HCT116 (cell line): ENCODE measurements around the gene CSNK1G1. TPM values are rescaled to one million over a fixed set of nuclear protein-coding genes. Genes with fewer than 3 reads are reported as not detected.

Experiments used
- ATAC-seq: fragments of 200-7000 bp; cut with Tn5 transposase; 2 replicates; pipeline ENCODE4 v1.9.1; 2020; ENCODE audit warnings: mild to moderate bottlenecking, moderate library complexity
- BruUV-seq: library from RNA; stranded (reverse); fragments of 400-500 nt; replicated peaks from 2 replicates; lab custom pipeline; 2021; lab: Mats Ljungman, UMichigan
- CTCF ChIA-PET: fragments of 300-600 bp; sonication (Branson Sonifier 250); formaldehyde crosslinking; loops from one replicate; lab custom pipeline; 2021; ENCODE audit warnings: antibody characterized with exemption; lab: Charles Lee
- POLR2A ChIA-PET: fragments of 300-600, 350-600 bp; sonication (Branson Sonifier 250); formaldehyde crosslinking; loops from one replicate; lab custom pipeline; 2021; ENCODE audit warnings: antibody characterized with exemption; lab: Charles Lee
- RAD21 ChIA-PET, 2 experiments: fragments of 300-600 bp; sonication (Branson Sonifier 250); formaldehyde crosslinking; loops; one replicate each; lab custom pipeline; 2023; ENCODE audit warnings: low total read pairs in 2 of 2; ENCODE audit not compliant: uncharacterized antibody in 2 of 2, unreplicated experiment in 2 of 2, low non-redundant PET in 1 of 2; lab: Charles Lee
- DNase-seq: peaks from one replicate; pipeline ENCODE4 v3.0.0-alpha.2; 2010; ENCODE audit warnings: low read depth, low spot score
- H2AFZ ChIP-seq: fragments of 200-600 bp; shearing (Covaris generic), sonication (generic); 2 replicates; pipeline ENCODE4 v1.6.1; 2017; ENCODE audit warnings: low read depth, mixed run types, mixed read lengths, antibody characterized with exemption, low read length; ENCODE audit not compliant: poor library complexity, severe bottlenecking
- H3K27ac ChIP-seq: 2 replicates; pipeline ENCODE4 v1.5.1; 2012; ENCODE audit warnings: low read depth, low read length
- H3K27me3 ChIP-seq: fragments of 200-600 bp; sonication (generic); 2 replicates; pipeline ENCODE4 v1.6.1; 2016; ENCODE audit warnings: mixed run types, low read length, mixed read lengths; ENCODE audit not compliant: insufficient read depth
- H3K36me3 ChIP-seq, 2 experiments: fragments of 200-500 bp in 1 of 2; fragments of 200-600 bp in 1 of 2; sonication (Bioruptor generic) in 1 of 2; sonication (generic) in 1 of 2; 2 replicates each; pipeline versions ENCODE4 v1.5.1 to v1.6.1; 2014 to 2016; ENCODE audit warnings: low read length in 2 of 2, inconsistent platforms in 1 of 2, mixed read lengths in 1 of 2, mixed run types in 1 of 2; ENCODE audit not compliant: insufficient read depth in 2 of 2, control insufficient read depth in 1 of 2
- H3K4me1 ChIP-seq, 2 experiments: fragments of 200-600 bp in 1 of 2; sonication (generic) in 1 of 2; 2 replicates each; pipeline versions ENCODE4 v1.5.1 to v1.6.1; 2012 to 2017; ENCODE audit warnings: low read length in 2 of 2, inconsistent platforms in 1 of 2, mild to moderate bottlenecking in 1 of 2, mixed read lengths in 1 of 2, mixed run types in 1 of 2, moderate library complexity in 1 of 2; ENCODE audit not compliant: insufficient read depth in 2 of 2, control insufficient read depth in 1 of 2
- H3K4me2 ChIP-seq: fragments of 200-600 bp; sonication (generic); 2 replicates; pipeline ENCODE4 v1.6.1; 2017; ENCODE audit warnings: mixed run types, low read length, mixed read lengths
- H3K4me3 ChIP-seq, 2 experiments: fragments of 200-600 bp in 1 of 2; sonication (generic) in 1 of 2; replicated peaks in 1 of 2; 2 replicates each; pipeline ENCODE4 v1.5.1; 2011 to 2016; ENCODE audit warnings: low read length in 2 of 2, control low read depth in 1 of 2, low read depth in 1 of 2, mild to moderate bottlenecking in 1 of 2, mixed read lengths in 1 of 2, mixed run types in 1 of 2
- H3K79me2 ChIP-seq: fragments of 200-600 bp; sonication (generic); 2 replicates; pipeline ENCODE4 v1.6.1; 2017; ENCODE audit warnings: mild to moderate bottlenecking, mixed run types, low read length, moderate library complexity, mixed read lengths; ENCODE audit not compliant: insufficient read depth
- H3K9ac ChIP-seq: fragments of 200-600 bp; sonication (generic); 2 replicates; pipeline ENCODE4 v1.6.1; 2016; ENCODE audit warnings: low read length, mixed read lengths
- H3K9me2 ChIP-seq: fragments of 200-600 bp; sonication (generic), shearing (Covaris generic); 2 replicates; pipeline ENCODE4 v1.6.1; 2017; ENCODE audit warnings: mixed run types, mild to moderate bottlenecking, moderate library complexity; ENCODE audit not compliant: insufficient read depth
- H3K9me3 ChIP-seq, 2 experiments: fragments of 200-500 bp in 1 of 2; fragments of 200-600 bp in 1 of 2; sonication (Bioruptor generic) in 1 of 2; sonication (generic) in 1 of 2; 2 replicates each; pipeline ENCODE4 v1.6.1; 2014 to 2017; ENCODE audit warnings: low read length in 2 of 2, mixed read lengths in 2 of 2, inconsistent platforms in 1 of 2, low read depth in 1 of 2, mild to moderate bottlenecking in 1 of 2, mixed run types in 1 of 2, moderate library complexity in 1 of 2; ENCODE audit not compliant: control insufficient read depth in 1 of 2, insufficient read depth in 1 of 2
- H4K20me1 ChIP-seq: fragments of 200-600 bp; sonication (generic), shearing (Covaris generic); 2 replicates; pipeline ENCODE4 v1.6.1; 2017; ENCODE audit warnings: mixed run types, mild to moderate bottlenecking, moderate library complexity; ENCODE audit not compliant: insufficient read depth
- ATF3 ChIP-seq: IDR thresholded peaks from 2 replicates; pipeline ENCODE4 v1.6.1; 2012
- CBX3 ChIP-seq: IDR thresholded peaks from 2 replicates; pipeline ENCODE4 v1.6.1; 2012; ENCODE audit warnings: low read depth
- CEBPB ChIP-seq: IDR thresholded peaks from 2 replicates; pipeline ENCODE4 v1.6.1; 2012; ENCODE audit warnings: low read depth
- EGR1 ChIP-seq: IDR thresholded peaks from 2 replicates; pipeline ENCODE4 v1.6.1; 2012; ENCODE audit warnings: low read depth
- ELF1 ChIP-seq: IDR thresholded peaks from 2 replicates; pipeline ENCODE4 v1.6.1; 2012; ENCODE audit warnings: low read depth, borderline replicate concordance
- EZH2 ChIP-seq: fragments of 200-600 bp; sonication (generic); IDR thresholded peaks from 2 replicates; pipeline ENCODE4 v1.6.1; 2017; ENCODE audit warnings: antibody characterized with exemption, mixed run types
- EZH2phosphoT487 ChIP-seq: fragments of 200-600 bp; IDR thresholded peaks from 2 replicates; pipeline ENCODE4 v1.6.1; 2018; ENCODE audit warnings: antibody characterized with exemption, borderline replicate concordance
- FOSL1 ChIP-seq: IDR thresholded peaks from 2 replicates; pipeline ENCODE4 v1.6.1; 2012; ENCODE audit warnings: low read depth
- JUND ChIP-seq: IDR thresholded peaks from 2 replicates; pipeline ENCODE4 v1.6.1; 2012
- MAX ChIP-seq: IDR thresholded peaks from 2 replicates; pipeline ENCODE4 v1.6.1; 2012
- POLR2A ChIP-seq: IDR thresholded peaks from 2 replicates; pipeline ENCODE4 v1.7.0; 2011; ENCODE audit warnings: borderline replicate concordance; ENCODE audit not compliant: insufficient read depth, insufficient read length; ENCODE audit errors: extremely low read depth
- REST ChIP-seq: IDR thresholded peaks from 2 replicates; pipeline ENCODE4 v1.6.1; 2012; ENCODE audit warnings: low read depth
- SIN3A ChIP-seq: IDR thresholded peaks from 2 replicates; pipeline ENCODE4 v1.6.1; 2012; ENCODE audit warnings: low read depth
- SP1 ChIP-seq: IDR thresholded peaks from 2 replicates; pipeline ENCODE4 v1.6.1; 2012; ENCODE audit warnings: low read depth
- SRF ChIP-seq: IDR thresholded peaks from 2 replicates; pipeline ENCODE4 v1.6.1; 2012; ENCODE audit warnings: low read depth
- TCF7L2 ChIP-seq: IDR thresholded peaks from 2 replicates; pipeline ENCODE4 v1.7.0; 2011; ENCODE audit warnings: borderline replicate concordance, inconsistent platforms; ENCODE audit not compliant: insufficient read depth, insufficient read length; ENCODE audit errors: extremely low read depth
- ZBTB33 ChIP-seq: IDR thresholded peaks from 2 replicates; pipeline ENCODE4 v1.6.1; 2011; ENCODE audit warnings: mild to moderate bottlenecking, low read length, moderate library complexity; ENCODE audit not compliant: insufficient replicate concordance; ENCODE audit errors: extremely low read depth
- ZFX ChIP-seq: fragments of 450-650 bp; IDR thresholded peaks from 2 replicates; pipeline ENCODE4 v1.6.1; 2017
- ZNF274 ChIP-seq: fragments of 200-500 bp; sonication (Bioruptor generic); IDR thresholded peaks from 2 replicates; pipeline ENCODE4 v1.6.1; 2014; ENCODE audit warnings: mild to moderate bottlenecking, low read depth, low read length, inconsistent platforms
- intact Hi-C: fragments of 100-400 bp; cut with micrococcal nuclease; formaldehyde crosslinking; loops from 2 replicates; pipeline ENCODE4 v1.10.0; 2022
- total RNA-seq: library from RNA; stranded (reverse); gene quantifications from one replicate; pipeline ENCODE4 v1.2.1, GENCODE V29; 2021; ENCODE audit not compliant: unreplicated experiment

CSNK1G1 gene
- total RNA-seq, 1 experiment from 2014 or later, result 21.1 TPM

GRCh38 chr15:64236156-64236894 is 119.6 kb downstream of the CSNK1G1 start:
- Histone ChIP-seq H2AFZ (no peak overlapping the region), H3K4me2 (no peak overlapping the region), H3K4me3 (no peak overlapping the region), H3K36me3 (no peaks in the 10 kb centered on the region), H3K9me2 (no peaks in the 10 kb centered on the region), H3K4me1 (peaks cover 2 to 14% of the 10 kb centered on the region in 2 experiments; a peak in 2 of 4 replicates), H3K9ac (no peak overlapping the region), H3K27ac (no peak overlapping the region), H3K79me2 (peaks cover 27% of the 10 kb centered on the region), H4K20me1 (no peaks in the 10 kb centered on the region), H3K9me3 (no peaks in the 10 kb centered on the region), H3K27me3 (no peaks in the 10 kb centered on the region)
- RAD21 ChIA-PET, result no interaction called here
- intact Hi-C loops, result no loop called here
- BruUV-seq, result no TSS peak
- no peak for ATAC-seq
- POLR2A ChIA-PET, result no interaction called here
- CTCF ChIA-PET, result no interaction called here
- TF ChIP-seq JUND, result no peak
- TF ChIP-seq REST, result no peak
- no peak for TF ChIP-seq ATF3
- no peak for TF ChIP-seq ZBTB33
- TF ChIP-seq ZFX, result no peak
- no peak for TF ChIP-seq POLR2A
- no peak for TF ChIP-seq EZH2
- TF ChIP-seq CEBPB, result no peak
- no peak for TF ChIP-seq SP1
- no peak for TF ChIP-seq ELF1
- no peak for TF ChIP-seq SIN3A
- TF ChIP-seq FOSL1, result no peak
- TF ChIP-seq EZH2phosphoT487, result no peak
- TF ChIP-seq SRF, result no peak
- TF ChIP-seq TCF7L2, result no peak
- TF ChIP-seq CBX3, result no peak
- no peak for TF ChIP-seq MAX
- no peak for TF ChIP-seq EGR1
- TF ChIP-seq ZNF274, result no peak
- no peak for DNase-seq
